ENCODE results near the gene EMILIN2. TPM values are rescaled to one million over a fixed set of nuclear protein-coding genes. Genes with fewer than 3 reads are reported as not detected.
A peak's percentile ranks its signal among the peaks of the same experiment; 100 is the strongest.

The EMILIN2 gene
- total RNA-seq, 4 donors from 2014 or later = 4.3 to 11.3 (median 7.1) TPM

- DNase-seq (ENCODE audit: low spot score in 2 of 2) = no peak
- no peak for TF ChIP-seq POLR2AphosphoS5 (IDR thresholded peaks at IDR 0.05)
- TF ChIP-seq POLR2A (IDR thresholded peaks at IDR 0.05) = no peak
- TF ChIP-seq CTCF (IDR thresholded peaks at IDR 0.05) = no peak
- no peak for TF ChIP-seq EP300 (IDR thresholded peaks at IDR 0.05)
- H3K4me3 ChIP-seq = no peak overlapping the region
- H3K27me3 ChIP-seq = peaks cover 2% of the 10 kb centered on the region
- H3K9me3 ChIP-seq = no peaks in the 10 kb centered on the region
- WGBS = 92% methylated on average over 4 of the region's 4 CpGs
- H3K36me3 ChIP-seq = no peaks in the 10 kb centered on the region
- peaks cover 13% of the 10 kb centered on the region for H3K4me1 ChIP-seq
- no peak overlapping the region for H3K27ac ChIP-seq
Measured at GRCh38 chr18:2896990-2897389, 50.2 kb downstream of the EMILIN2 start.

GRCh38 chr18:2897448-2898185, 50.8 kb downstream of the EMILIN2 start:
- peaks cover 18% of the 10 kb centered on the region for H3K4me1 ChIP-seq
- TF ChIP-seq EP300 (IDR thresholded peaks at IDR 0.05) (no peak), POLR2A (IDR thresholded peaks at IDR 0.05) (no peak), POLR2AphosphoS5 (IDR thresholded peaks at IDR 0.05) (no peak), CTCF (IDR thresholded peaks at IDR 0.05) (no peak)
- 80% methylated on average over 12 of the region's 12 CpGs for WGBS
- no peak overlapping the region for H3K27ac ChIP-seq
- peaks cover 2% of the 10 kb centered on the region for H3K27me3 ChIP-seq
- H3K36me3 ChIP-seq = no peaks in the 10 kb centered on the region
- DNase-seq (ENCODE audit: low spot score in 2 of 2) = peak in 1 of 2 donors; percentile 17
- H3K4me3 ChIP-seq = no peak overlapping the region
- H3K9me3 ChIP-seq = no peaks in the 10 kb centered on the region

- no peaks in the 10 kb centered on the region for H3K36me3 ChIP-seq
- WGBS = 41% methylated on average over 4 of the region's 6 CpGs
- no peaks in the 10 kb centered on the region for H3K9me3 ChIP-seq
- H3K4me3 ChIP-seq = no peak overlapping the region
- peak in 1 of 2 donors; percentile 65 for DNase-seq (ENCODE audit: low spot score in 2 of 2)
- TF ChIP-seq EP300 (IDR thresholded peaks at IDR 0.05) (no peak), CTCF (IDR thresholded peaks at IDR 0.05) (no peak), POLR2AphosphoS5 (IDR thresholded peaks at IDR 0.05) (no peak)
- H3K27ac ChIP-seq = peak overlapping the region; percentile 5
- H3K27me3 ChIP-seq = peaks cover 2% of the 10 kb centered on the region
- H3K4me1 ChIP-seq = peaks cover 22% of the 10 kb centered on the region
Measured at GRCh38 chr18:2898186-2898640, 51.4 kb downstream of the EMILIN2 start.

GRCh38 chr18:2900684-2901422, 54.0 kb downstream of the EMILIN2 start:
- Histone ChIP-seq H3K9me3 (no peaks in the 10 kb centered on the region), H3K27me3 (peaks cover 2% of the 10 kb centered on the region), H3K36me3 (no peaks in the 10 kb centered on the region), H3K4me1 (peaks cover 33% of the 10 kb centered on the region), H3K27ac (no peak overlapping the region), H3K4me3 (no peak overlapping the region)
- peak; percentile 45 to 55 for DNase-seq (ENCODE audit: low spot score in 2 of 2)
- TF ChIP-seq POLR2A (IDR thresholded peaks at IDR 0.05) (no peak), POLR2AphosphoS5 (IDR thresholded peaks at IDR 0.05) (no peak), CTCF (IDR thresholded peaks at IDR 0.05) (no peak)
- WGBS = 71% methylated on average over 8 of the region's 8 CpGs

- 64% methylated on average over 14 of the region's 14 CpGs for WGBS
- Histone ChIP-seq H3K4me1 (peaks cover 38% of the 10 kb centered on the region), H3K27ac (peak overlapping the region; percentile 68), H3K27me3 (peaks cover 7% of the 10 kb centered on the region), H3K4me3 (no peak overlapping the region), H3K36me3 (no peaks in the 10 kb centered on the region), H3K9me3 (no peaks in the 10 kb centered on the region)
- TF ChIP-seq CTCF (IDR thresholded peaks at IDR 0.05) = no peak
- no peak for TF ChIP-seq POLR2A (IDR thresholded peaks at IDR 0.05)
- TF ChIP-seq POLR2AphosphoS5 (IDR thresholded peaks at IDR 0.05) = no peak
- no peak for TF ChIP-seq EP300 (IDR thresholded peaks at IDR 0.05)
- DNase-seq (ENCODE audit: low spot score in 2 of 2) = peak; percentile 76 to 78
Measured at GRCh38 chr18:2901423-2901985, 54.7 kb downstream of the EMILIN2 start.
